Fibroblast of skin of right quadriceps (primary cell): ENCODE results near the gene TRIM62.
"Not testable (repeated sequence)": the region's sequence is repeated elsewhere in the genome, so short reads cannot be mapped to it uniquely, and the experiment has no call there.

Experiments
- DNase-seq: peaks from one replicate; pipeline ENCODE4 v3.0.0-alpha.2; 2013

Gene TRIM62

GRCh38 chr1:33132549-33132948 is 49.3 kb downstream of the TRIM62 start:
- DNase-seq, result no peak

DNA sequence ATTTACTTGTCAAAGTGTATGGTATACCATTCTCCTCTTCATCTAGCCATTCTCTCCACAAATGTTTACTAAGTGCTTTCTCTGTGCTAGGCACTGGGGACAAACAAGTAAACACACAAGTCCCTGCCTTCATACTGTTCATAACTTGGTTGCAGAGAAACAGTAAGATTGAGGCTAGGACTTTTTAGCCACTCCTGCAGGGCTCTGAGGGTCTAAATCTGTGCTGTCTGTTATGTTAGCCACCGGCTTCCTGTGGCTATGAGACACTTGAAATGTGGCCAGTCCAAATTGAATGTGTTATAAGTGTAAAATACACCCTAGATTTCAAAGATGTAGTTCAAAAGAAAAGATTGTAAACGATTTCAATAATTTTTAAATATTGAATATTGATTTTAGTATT is 50.7 kb downstream of the TRIM62 start:
- no peak for DNase-seq

DNA sequence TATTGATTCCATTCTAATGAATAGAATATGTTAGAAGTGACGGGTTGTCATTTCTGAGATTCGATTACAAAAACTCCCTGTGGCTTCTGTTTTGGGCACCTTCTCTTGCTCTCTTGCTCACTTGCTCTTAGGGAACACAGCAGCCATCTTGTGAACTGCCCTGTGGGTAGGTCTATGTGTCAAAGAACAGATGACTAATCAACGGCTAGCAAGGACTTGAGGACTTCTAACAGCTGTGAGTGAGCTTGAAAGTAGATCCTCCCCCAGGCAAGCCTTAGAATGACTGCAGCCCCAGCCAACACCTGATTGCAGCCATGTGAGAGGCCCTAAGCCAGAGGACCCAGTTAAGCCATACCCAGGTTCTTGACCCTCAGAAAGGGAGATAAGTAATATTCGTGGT is 51.5 kb downstream of the TRIM62 start:
- no peak for DNase-seq

GRCh38 chr1:33128781-33129180 is 53.1 kb downstream of the TRIM62 start:
- DNase-seq, result no peak

DNA sequence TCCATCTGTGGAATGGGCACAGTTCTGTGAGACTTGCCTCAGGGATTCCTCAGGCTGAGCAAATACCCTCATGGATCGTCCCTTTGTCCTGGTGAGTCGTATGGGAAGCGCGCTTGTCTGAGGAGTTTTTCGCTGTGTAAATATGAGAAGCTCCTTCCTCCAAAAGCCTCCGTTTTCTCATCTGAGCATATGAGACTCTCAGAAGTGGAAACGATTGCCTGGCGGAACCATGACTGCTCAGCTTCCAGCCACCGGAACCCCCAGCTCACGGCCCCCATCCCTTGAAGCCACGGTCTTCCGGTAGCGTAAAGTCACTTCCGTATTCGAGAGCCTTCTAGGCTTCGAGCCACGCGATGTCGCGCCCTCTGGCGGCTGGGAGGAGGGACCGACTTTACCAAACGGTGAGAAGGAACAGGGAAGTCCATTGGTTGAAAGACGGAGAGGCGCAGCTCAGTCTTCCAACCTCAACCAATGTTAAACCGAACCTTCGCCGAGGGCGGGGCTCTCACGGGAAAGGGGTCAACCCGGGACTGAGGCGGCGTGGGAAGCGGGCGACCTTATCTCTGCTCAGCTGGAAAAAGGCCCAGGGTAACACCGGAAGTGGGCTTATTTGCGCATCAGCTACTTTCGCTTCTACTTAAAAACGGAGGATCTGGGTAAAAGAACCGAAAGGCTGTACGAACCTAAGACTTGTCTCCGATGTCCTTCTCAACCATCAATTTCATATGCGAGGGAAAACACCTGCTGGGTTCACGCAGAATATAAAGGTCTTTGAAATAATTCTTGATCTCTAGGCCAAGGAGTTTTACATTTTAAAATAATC is 54.6 kb downstream of the TRIM62 start:
- DNase-seq, result peak; percentile 99

DNA sequence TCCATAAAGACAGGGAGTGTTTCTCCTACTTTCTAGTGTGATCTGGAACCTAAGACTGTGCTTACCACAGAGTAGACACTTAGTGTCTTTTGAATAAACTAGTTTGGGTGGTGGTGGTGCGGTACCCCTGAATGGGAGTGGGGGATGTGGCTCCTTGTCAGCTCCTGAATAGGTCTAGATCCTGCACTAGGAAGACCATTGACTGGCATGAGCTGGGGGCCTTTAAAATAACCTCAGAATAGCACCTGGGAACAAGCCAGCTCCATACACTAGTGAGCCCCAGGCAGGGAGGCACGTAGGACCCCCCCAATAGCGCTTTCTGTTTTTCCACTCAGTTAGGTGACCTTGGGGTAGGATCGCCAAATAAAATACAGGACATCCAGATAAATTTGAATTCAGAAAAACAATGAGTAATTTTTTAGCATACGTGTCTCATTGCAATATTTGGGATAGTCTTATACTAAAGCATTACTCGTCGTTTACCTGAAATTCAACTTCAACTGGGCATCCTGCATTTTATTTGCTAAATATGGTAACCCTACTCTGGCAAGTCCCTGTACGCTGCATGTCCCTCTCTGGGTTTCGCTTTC is 55.3 kb downstream of the TRIM62 start:
- no peak for DNase-seq

DNA sequence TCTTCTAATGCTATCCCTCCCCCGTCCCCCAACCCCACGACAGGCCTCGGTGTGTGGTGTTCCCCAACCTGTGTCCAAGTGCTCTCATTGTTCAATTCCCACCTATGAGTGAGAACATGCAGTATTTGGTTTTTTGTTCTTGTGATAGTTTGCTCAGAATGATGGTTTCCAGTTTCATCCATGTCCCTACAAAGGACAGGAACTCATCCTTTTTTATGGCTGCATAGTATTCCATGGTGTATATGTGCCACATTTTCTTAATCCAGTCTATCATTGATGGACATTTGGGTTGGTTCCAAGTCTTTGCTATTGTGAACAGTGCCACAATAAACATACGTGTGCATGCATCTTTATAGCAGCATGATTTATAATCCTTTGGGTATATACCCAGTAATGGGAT is 57.2 kb downstream of the TRIM62 start:
- not testable (repeated sequence) for DNase-seq

GRCh38 chr1:33123266-33123665 is 58.6 kb downstream of the TRIM62 start:
- no peak for DNase-seq

DNA sequence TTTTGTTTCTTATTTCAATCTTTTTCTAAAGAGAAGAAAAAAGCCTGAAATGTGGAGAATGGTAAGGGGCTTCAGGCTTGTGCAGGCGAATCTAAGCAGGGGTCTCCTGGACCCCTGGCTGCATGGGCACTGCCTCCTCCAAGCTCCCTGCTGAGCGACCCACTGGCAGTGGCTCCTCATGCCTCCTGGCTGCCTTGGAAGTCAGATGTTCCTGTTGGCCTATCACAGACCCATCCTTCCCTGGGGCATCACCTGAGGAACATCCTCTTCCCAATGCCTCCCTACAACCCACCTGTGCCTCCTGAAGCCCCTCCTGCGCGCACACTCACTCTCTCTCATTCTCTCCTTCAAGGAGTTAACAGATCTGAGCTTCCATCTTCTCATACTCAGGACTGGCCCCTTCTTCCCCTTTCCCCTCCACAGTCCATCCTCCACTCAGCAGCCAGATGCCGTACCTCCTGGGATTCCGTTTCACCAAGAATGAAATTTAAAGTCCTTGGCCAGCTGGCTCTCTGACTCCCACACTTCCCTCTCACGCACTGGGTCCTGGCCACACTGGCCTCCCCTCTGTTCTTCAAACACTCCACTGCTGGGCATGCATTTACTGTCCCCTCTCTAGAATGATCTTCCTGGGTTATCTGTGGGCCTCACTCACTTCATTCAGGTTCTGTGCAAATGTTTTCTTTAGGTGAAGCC is 59.2 kb downstream of the TRIM62 start:
- no peak for DNase-seq

- DNase-seq, result no peak
Observed at GRCh38 chr1:33121728-33122127, 60.1 kb downstream of the TRIM62 start.

DNA sequence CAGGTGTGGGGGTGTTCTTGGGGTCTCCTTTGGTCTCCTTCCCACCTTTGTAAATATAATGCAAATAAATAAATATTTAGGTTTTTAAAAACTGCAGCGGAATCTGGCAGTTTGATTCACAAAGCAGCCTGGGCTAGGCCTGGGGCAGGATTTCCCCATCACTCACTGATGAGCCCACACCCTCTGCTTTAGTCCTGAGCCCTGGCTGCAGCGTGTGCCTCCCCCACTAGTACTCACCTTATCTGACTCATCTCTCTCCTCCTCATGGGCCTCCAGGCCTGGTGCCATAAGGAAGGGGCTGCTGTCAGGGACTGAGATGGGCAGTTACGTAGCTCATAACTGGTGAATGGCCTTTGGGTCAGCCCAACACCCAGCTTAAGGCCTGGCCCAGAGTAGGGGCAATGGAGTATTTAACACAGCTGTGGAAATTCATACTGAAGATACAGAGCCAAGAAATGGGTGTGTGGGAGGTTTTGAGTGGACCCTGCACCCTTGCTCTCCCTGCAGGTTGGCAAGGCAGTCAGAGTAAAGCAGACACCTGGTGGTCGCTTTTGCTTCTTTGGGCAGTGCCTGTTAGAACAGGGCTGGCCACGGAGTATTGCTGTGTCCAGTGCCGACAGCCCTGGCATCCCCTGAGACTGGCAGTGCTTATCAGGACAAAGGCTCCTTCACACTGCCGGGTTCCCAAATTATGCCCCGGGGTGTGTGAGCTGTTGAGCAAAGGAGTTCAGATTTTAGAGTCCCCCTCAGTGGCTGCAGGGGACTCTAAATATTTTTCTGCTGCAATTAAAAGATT is 61.2 kb downstream of the TRIM62 start:
- no peak for DNase-seq

- no peak for DNase-seq
Observed at GRCh38 chr1:33119532-33120217, 62.2 kb downstream of the TRIM62 start.

- DNase-seq, result no peak
Observed at GRCh38 chr1:33119050-33119449, 62.8 kb downstream of the TRIM62 start.

GRCh38 chr1:33118274-33118673 is 63.6 kb downstream of the TRIM62 start:
- DNase-seq, result no peak

DNA sequence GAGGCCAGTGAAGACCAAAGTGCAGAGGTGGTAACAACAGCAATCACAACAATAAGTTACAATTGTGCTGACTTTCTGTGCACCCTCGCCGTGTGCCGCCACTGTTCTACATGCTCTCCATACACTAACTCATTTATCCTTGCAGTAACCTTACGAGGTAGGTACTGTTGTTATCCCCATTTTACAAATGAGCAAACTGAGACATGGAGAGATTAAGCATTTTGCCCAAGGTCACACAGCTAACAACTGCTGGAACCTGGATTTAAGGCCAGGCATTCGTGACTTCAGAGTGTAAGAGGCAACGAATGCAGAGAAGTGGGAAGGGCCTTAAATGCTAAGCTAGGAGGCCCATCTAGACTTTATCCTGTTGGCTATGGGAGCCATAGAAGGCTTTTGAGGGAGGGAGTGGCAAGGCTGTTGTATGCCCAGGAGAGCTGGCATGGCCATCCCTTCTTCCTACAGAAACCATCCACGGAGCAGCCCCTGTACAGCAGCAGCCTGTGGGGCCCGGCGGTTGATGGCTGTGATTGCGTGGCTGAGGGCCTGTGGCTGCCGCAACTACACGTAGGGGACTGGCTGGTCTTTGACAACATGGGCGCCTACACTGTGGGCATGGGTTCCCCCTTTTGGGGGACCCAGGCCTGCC is 64.3 kb downstream of the TRIM62 start:
- DNase-seq, result no peak

DNA sequence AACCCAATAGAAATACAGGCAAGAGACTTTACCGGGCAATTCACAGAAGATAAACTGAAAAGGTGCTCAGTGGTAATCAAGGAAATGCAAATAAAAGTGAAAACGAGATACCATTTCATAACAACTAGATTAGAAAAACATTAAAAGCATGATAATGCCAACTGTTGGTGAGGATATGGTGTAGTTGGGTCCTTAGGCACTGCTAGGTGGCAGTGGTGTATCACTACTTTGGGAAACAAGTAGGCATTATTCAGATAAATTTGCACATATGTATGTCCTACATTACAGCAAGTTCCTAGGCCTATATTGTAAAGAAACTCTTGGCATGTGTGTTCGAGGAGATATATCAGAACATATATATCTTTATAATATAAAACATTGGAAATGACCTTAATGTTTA is 69.9 kb downstream of the TRIM62 start:
- no peak for DNase-seq

DNA sequence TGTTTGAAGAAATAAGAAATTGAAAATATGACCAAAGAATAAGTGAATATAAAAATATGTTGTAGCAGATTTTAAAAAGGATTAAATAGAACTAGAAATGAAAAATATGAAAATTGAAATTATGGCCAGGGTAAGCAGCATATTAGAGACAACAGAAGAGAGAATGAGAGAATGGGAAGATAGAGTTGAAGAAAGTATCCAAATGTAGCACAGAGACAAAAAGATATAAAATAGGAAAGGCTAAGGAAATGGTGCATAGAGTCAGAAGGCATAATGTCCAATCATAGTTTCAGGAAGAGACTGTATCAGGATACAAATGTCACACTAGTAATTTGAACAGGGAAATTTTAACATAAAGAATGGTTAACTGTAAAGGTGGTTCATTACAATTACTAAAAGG is 71.4 kb downstream of the TRIM62 start:
- no peak for DNase-seq

DNA sequence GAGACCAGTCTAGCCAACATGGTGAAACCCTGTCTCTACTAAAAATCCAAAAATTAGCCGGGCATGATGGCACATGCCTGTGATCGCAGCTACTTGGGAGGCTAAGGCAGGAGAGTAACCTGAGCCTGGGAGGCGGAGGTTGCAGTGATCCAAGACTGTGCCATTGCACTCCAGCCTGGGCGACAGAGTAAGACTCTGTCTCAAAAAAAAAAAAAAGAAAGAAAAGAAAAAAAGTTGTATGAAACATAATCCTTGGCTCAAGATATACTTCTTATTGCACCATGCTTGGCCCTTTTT is 81.8 kb downstream of the TRIM62 start:
- DNase-seq, result not testable (repeated sequence)

DNA sequence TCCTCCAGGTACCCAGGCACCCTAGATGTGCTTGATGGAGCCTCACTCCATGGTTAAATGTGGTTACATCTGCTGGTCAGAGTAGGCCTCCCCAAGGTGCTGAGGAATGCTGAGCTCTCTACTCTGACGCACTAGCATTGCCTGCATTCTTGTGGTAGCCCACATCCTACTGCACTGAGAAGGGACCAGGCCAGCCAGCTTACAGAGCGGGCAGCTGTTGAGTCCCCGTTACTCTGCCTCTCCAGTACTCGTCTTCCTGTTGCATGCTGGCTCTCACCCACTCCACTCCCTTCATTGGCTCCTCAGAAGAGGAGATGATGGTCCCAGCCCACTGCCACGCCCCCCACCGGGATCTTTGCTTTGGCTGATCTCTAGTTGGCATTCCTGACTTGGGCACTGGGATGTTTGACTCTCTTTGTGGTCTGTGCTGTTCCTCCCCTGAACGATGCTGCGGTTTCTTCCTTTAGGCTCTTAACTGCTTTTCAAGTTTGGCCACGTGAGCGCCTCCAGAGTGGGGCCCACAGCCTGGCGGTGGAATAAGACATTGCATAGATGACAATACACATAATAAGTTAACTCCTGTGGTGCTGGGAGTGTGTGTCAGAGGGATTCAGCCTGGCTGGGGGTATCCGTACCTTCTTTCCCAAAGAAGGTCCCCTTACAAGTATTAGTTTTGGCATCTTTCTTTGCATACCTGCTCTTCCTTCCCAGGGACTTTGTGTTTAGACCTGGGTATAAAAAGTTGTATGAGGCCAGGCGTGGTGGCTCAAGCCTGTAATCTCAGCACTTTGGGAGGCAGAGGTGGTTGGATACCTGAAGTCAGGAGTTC is 82.3 kb downstream of the TRIM62 start:
- DNase-seq, result peak; percentile 100

GRCh38 chr1:33098371-33098770 is 83.5 kb downstream of the TRIM62 start:
- peak; percentile 84 for DNase-seq

- no peak for DNase-seq
Observed at GRCh38 chr1:33097762-33098161, 84.1 kb downstream of the TRIM62 start.
